MM.1S (cell line): Measurements from ENCODE around the gene PDE2A.

Experiments used
- CTCF ChIP-seq: fragments of 300-600 bp; sonication (generic); IDR thresholded peaks from 2 replicates; pipeline ENCODE4 v1.5.1; 2016; ENCODE audit warnings: antibody characterized with exemption, low read length, mixed read lengths
- EZH2 ChIP-seq: fragments of 300-600 bp; sonication (generic); optimal IDR thresholded peaks from 2 replicates; pipeline ENCODE3; 2017; ENCODE audit warnings: low read depth, mild to moderate bottlenecking, antibody characterized with exemption, low read length, mixed read lengths
- EZH2phosphoT487 ChIP-seq: fragments of 300-600 bp; sonication (generic); IDR thresholded peaks from 2 replicates; pipeline ENCODE4 v1.6.1; 2018; ENCODE audit warnings: antibody characterized with exemption, low read length

DNA sequence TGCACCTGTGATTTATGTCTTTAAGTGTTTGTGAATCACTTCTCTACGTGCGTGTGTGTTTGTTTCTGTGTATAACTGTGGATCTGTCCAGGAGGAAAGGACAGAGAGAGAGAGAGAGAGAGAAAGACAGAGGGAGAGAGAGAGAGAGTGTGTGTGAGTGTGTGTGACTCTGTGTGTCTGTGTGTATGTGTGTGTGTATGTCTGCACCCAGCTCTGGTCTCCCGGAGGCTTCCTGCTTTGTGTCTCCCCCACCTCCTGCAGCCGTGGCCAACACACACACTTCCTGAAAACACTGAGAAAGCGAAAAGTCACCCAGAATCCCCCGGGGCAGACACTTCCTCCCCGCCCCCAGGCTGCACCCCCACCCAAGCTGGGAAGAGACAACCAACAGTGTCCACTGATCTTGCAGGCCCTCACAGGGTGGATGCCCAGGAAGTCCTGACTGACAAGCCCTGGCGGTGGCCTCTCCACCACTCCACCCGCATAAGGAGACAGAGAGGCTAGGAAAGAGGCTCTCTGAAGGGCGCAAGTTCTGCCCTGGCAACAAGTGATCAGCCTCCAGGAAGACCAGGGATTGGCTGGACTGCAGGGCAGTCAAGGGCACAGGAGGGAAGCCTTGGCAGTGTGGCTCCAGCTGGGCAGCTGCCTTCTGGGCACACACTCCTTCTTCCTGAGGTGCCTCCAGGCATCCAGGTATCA lies 48.0 kb upstream of the PDE2A start:
- TF ChIP-seq EZH2 (no peak), EZH2phosphoT487 (no peak), CTCF (no peak)
